Islet of Langerhans (tissue), 1 donor: ENCODE results near the gene FBL.
"Not testable (repeated sequence)": the region's sequence is repeated elsewhere in the genome, so short reads cannot be mapped to it uniquely, and the experiment has no call there.

Experiments
- FAIRE-seq: peaks from one replicate; lab custom pipeline; 2011; peaks lifted over from hg19 to GRCh38; lab: Jason Lieb, UNC

Gene FBL

DNA sequence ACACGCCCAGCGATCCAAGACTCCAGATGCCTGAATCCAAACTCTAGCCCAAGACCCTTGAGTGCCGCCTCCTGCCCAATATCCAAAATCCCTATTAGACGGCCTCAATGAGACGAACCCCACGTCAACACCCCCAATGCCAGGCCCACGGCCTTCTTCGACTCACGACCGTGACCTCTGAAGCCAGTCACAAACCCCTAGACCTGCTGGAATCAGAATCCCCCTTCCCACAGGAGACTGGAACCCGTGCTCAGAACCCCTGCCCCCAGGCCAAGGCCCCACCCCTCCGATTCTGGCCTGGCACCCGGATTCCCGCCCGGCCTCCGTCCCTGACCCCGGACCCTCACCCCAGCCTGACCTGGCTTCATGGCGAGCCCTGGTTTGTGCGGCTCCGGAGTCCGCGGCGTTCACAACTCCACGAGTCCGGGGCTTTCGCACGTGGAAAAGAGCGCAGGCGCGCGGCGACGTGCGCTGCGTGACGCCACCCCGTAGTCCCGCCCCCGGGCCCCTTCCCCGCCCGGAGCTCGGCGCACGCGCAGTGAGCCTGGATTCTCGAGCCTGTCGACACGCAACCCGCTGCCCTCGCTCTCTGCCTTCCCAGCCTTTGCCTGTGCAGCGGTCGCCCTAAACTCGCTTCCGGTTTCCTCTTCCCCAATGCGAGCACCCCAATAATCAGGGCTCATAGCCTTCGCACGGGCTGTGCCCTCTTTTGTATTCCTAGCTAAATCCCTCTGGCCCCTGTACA lies at the start of gene FBL:
FBL (minus strand) TSS at position 447 of the 745 bp plus-strand sequence; CDS start at position 368, 79 bp downstream.
- no peak for FAIRE-seq

DNA sequence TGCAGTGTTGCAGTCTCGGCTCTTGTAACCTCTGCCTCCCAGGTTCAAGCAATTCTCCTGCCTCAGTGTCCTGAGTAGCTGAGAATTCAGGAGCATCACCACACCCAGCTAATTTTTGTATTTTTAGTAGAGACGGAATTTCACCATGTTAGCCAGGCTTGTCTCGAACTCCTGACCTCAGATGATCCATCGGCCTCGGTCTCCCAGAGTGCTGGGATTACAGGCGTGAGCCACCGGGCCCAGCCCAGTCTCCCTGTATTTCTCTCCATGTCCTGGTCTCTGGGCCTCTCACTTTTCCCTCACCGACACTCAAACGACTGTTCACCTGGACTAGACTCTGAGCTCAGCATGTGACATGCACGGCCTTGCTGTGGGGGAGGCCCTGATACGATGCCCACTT lies 48.9 kb upstream of the FBL start:
- FAIRE-seq, result not testable (repeated sequence)

DNA sequence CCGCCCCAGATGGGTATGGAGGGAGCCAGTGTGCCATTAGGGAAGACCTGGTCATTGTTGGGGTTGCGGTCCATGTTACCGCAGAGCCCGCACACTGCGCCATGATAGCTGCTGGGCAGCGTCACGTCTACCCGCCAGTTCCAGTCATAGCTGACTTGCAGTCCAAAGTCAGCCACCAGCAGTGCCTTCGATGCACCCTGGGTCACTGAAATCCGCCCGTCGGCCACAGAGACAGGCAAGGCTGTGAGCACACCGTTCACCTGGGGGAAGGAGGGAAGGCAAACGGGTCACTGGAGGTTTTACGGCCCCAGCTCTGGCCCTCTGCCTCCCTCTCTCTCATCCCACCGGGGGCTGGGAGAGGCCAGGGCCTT lies 48.0 kb upstream of the FBL start:
- FAIRE-seq, result not testable (repeated sequence)

DNA sequence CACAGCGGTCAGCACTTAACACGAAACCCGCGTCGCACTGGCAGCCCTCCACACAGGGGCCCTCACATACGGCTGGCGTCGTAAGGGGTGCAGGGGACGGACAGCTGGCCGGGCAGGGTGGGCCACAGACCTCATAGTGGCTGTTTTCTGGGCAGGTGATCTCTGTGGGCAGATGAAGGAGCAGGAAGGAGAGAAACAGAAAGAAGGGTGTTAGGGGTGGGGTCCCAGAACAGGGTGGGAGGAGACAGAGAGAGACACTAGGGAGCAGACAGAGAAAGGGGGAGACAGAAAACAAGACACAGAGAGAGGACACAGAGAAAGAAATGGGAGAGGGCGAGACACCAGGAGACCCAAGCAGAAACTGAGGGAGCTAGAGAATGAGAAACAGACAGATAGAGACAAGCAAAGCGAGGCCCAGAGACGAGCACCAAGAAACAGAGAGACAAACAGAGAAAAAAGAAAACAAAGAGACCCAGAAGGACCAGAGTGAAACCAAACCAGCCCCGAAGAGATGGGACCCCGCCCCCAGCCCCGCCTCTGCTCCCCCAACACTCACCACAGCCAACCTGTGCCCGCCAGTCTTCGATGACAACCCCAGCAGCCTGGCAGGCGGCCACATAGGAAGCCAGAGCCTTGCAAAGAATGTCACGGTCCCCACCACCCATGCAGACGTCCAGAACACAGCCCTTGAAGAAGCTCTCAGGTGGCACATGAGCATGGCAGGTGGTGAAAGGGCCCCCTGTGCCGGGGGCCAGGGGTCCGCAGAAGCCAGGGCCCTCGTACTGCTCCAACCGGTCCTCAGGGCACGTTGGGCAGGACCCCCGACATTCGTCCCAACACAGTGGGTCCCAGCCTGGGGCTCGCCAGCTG lies 47.4 kb upstream of the FBL start:
- FAIRE-seq, result not testable (repeated sequence)

DNA sequence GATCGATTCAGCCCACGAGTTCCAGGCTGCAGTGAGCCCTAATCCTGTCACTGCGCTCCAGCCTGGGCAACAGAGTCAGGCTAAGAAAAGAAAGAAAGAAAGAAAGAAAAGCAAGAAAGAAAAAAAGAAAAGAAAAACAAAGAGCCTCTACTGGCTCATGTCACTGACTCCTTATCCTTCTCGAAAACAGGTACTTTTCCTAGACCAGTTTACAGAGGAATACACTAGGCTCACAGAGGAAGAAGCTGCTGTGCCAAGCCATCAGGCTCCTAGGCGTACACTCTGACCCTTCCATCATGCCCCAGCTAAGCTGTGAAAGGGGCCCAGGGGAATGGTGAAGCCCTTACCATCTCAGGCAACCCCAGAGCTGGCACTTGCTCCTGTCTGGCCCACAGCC lies 46.3 kb upstream of the FBL start:
- FAIRE-seq, result not testable (repeated sequence)

DNA sequence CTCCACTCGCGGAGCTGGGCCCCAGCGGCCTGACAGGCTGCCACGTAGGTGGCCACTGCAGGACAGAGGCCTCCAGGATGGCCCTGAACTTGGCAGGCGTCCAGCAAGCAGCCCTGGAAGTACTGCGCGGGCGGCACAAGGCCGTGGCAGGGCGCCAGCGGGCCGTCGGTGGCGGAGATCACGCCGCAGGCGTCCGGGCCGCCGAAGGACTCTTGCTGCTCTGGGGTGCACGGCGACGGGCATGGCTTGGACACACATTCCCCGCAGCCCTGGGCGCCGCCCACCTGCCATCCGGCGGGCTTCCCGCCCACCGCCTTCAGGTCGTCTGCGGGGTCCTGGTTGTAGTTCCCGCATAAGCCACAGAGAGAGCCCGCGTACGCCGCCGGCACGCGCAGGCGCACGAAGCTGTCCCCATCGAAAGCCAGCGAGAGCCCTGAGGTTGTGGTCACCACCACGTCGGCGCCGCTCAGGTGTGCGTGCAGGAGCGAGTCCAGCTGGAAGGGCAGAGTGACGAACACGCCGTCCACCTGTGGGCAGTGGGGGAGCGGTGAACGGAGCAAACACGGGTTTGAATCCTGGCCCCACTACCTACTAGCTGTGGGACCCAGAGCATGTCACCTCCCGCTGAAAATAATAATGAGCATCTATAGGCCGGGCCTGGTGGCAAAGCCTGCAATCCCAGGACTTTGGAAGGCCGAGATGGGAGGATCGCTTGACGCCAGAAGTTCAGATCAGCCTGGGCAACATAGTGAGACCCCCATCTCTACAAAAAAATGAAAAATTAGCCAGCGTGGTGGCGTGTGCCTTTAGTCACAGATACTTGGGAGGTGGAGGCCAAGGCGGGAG lies 45.7 kb upstream of the FBL start:
- FAIRE-seq, result not testable (repeated sequence)

DNA sequence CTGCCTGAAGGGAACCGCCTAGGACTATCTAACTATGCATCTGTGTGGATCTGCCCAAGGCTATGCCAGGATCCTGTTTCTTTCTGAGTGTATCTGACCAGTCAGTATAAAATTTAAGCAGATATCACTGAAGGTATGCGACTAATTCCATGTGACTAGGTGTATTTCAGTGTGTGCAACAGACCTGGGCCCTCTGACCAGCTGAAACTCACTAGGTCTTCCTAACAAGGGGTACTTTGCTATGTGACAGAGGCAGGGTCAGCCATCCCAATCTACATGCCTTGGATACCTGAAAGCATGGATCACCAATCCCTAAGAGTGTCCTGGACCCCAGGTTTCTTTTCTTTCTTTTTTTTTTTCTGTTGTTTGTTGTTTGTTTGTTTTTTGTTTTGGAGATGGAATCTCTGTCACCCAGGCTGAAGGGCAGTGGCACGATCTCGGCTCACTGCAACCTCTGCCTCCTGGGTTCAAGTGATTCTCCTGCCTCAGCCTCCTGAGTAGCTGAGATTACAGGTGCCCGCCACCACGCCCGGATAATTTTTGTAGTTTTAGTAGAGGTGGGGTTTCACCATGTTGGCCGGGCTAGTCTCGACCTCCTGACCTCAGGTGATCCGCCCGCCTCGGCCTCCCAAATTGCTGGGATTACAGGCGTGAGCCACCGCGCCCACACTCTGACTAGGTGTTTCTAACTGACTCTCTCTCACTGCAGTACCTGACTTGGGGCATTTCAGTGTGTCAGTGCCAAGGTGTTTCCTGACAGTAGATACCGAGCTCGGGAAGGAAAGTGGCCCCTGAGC lies 44.8 kb upstream of the FBL start:
- no peak for FAIRE-seq

DNA sequence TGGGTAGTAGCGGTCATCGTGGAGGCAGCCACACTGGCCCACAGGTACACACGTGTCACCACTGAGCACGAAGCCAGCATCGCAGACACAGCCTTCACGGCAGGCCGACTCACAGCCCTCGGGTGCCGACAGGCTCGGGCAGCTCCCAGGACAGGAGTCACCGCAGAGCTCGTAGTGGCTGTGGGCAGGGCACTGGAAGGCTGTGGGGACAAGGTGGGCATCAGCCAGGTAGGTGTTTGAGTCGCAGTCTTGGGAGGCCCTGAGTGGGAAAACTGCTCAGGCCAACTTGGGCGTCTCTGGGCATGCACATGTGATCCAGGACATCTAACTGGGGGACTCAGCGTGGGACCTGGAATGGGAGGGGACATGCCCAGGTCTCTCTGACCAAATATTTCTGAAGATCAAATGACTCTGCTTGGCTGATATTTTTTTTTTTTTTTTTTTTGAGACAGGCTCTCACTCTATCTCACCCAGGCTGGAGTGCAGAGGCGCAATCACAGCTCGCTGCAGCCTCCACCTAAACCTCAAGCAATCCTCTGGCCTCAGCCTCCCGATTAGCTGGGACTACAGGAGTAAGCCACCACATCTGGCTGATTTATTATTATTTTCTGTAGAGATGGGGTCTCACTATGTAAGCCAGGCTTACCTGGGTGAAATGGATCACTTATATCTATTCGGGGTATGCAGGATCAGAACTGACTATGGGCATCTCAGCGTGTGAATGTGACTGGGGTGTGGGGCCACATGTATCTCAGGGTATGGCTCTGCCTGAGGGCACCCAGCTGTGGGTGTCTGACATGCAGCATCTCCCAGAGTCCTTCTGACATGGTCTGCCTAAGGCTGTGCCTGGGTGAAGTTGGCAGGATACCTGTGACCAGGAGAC lies 43.9 kb upstream of the FBL start:
- FAIRE-seq, result not testable (repeated sequence)

DNA sequence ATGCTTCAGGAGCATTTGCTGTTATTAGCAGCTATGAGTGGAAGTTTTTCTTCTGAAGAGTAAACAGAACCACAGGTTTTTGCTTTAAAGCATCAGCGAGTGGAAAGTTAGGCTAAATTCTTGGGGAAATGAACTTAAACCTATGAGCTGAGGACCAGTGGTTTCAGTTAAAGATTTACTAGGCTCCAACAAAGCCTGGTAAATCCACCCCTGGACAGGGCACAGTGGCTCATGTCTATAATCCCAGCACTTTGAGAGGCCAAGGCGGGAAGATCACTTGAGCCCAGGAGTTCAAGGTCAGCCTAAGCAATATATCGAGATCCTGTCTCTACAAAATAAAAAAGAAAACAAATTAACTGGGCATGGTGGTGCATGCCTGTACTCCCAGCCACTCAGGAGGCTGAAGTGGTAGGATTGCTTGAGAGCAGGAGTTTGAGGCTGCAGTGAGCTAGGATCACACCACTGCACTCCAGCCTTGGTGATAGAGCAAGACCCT lies 41.3 kb upstream of the FBL start:
- FAIRE-seq, result not testable (repeated sequence)

DNA sequence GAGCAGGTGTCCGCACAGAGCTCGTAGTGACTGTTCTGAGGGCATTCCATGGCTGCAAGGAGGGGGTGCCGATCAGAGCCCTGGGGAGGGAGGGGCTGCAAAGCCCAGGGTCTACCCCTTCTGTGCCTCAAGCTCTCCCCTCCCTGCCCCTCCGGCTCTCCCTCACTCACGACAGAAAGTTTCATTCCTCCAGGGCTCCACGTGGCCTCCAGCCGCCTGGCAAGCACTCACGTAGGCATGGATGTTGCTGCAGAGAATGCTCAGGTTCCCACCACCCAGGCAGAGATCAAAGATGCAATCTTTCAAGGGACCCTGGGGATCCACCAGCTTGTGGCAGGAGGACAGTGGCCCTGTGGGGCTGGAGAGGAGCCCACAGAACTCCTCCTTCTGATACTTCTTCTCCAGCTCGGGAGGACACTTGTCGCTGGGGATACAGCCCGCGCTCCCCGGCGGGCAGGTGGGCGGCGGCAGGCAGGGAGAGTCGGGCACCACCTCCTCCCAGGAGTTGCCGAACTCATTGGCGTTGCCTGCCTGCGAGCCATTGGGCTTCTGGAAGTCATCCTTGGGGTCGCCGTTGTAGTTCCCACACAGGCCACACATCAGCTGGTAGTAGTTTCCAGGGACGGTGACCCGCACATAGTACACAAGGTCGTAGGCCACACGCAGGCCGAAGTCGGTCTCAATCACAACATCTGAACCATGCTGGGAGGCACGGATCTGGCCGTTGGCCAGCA lies 39.8 kb upstream of the FBL start:
- FAIRE-seq, result not testable (repeated sequence)

DNA sequence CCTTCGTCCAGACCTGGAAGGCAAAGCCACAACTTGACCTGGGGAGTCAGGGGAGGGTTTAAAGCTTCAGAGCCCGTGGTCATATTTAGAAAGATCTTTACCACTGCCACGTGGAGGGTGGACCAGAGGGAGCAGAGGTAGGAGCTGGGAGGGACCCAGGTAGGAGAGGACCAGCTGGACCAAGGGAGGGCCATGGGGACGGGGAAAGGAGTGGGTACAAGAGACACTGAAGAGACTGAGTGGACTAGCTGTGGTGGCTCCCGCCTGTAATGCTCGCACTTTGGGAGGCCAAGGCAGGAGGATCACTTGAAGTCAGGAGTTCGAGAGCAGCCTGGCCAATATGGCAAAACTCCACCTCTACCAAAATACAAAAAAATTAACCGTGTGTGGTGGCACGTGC lies 38.5 kb upstream of the FBL start:
- FAIRE-seq, result not testable (repeated sequence)

DNA sequence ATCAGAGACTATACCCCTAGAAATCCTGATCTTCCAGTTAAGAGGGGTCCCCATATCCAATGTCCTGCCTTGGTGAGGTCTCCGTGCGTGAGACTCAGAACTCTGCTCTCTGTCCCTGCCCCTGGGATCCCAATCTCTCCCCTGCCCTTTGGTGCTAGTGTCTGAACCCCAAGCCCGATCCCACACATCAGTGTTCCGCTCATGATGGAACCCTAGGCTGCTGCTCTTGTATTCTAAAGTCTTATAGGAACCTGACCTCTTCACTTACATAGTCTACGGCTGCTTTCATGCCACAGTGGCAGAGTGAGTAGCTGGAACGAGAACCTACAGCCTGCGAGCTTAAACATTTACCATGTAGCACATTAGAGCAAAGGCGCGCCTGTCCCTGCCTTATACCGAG lies 36.5 kb upstream of the FBL start:
- FAIRE-seq, result not testable (repeated sequence)

DNA sequence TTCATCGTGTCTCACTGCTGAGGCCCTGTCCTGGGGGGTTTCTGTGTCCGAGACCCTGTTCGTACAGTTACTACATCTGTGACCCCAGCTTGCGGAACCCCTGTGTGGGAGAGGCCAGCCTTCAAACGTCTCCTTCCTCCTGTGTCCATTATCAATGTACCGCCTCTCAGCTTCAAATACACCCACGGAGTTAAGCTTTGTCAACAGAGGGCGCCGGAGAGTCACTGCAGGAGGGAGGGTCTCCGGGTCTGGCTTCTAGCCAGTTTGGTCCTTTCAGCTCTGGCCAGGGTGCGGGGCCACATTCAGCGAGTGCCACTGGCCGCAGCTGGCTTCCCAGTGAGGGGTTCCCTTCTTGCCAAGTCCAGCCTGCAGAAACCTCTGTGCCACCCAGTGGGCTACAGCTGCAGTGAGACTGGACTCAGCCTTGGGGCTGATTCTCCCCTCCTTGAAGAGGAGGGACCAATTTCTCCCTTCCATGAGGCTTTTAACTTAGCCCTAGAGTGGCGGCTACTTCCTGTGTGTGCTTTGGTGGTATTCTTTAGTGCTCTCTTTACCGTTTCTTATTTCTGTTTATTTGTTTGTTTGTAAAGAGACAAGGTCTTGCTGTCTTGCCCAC lies 35.4 kb upstream of the FBL start:
- not testable (repeated sequence) for FAIRE-seq

DNA sequence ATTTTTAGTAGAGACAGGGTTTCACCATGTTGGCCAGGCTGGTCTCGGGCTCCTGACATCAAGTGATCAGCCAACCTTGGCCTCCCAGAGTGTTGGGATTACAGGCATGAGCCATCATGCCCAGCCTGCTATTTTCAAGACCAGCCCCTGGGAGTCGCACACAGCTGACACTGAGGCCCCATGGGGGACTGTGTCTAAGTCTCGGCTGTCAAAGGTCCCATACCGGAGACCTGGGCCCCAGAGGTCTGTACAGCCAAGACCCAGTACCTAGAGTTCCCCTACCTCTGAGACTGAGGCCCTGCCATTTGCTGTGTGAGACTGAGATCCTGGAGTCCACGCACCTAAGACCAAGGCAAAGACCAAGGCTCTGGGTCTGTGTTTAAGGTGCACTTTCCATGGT lies 34.1 kb upstream of the FBL start:
- FAIRE-seq, result not testable (repeated sequence)

DNA sequence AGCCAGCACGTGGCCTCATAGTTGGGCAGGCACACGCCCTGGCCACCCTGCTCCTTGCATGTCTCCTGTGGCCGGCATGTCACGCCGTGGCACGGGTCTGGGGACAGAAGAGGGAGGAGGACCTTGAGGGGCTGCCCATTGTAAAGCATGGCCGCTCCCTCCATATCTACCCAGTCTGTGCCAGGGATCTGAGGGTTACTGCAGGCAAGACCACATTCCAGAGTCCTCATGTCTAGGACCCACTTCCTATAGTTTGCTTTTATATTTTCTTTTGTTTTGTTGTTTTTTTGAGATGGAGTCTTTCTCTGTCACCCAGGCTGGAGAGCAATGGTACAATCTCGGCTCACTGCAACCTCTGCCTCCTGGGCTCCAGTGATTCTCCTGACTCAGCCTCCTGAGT lies 33.6 kb upstream of the FBL start:
- not testable (repeated sequence) for FAIRE-seq

DNA sequence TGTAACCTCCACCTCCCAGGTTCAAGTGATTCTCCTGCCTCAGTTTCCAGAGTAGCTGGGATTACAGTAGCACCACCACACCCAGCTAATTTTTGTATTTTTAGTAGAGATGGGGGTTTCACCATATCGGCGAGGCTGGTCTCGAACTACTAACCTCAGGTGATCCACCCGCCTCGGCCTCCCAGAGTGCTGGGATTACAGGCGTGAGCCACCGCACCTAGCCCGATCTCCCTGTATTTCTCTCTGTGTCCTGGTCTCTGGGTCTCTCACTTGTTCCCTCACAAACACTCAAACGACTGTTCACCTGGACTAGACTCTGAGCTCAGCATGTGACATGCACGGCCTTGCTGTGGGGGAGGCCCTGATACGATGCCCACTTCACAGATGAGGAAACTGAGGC lies 32.7 kb upstream of the FBL start:
- not testable (repeated sequence) for FAIRE-seq

DNA sequence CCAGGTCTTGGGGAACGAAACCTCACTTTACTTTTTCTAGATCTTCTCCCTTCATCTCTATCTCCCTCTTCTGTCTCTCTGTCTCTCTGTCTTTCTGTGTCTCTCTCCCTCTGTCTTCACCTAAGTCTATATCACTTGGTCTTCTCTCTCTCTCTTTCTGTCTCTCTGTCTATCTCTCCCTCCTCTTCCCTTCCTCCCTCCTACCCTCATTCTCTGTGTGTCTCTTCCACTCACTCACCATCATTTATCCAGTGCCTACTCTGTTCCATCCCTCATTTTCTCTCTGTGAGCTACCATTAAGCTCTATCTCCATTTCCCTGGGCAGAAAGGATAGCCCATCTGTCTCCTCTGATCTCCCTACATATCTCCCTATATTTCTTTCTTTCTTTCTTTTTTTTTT lies 32.2 kb upstream of the FBL start:
- no peak for FAIRE-seq

DNA sequence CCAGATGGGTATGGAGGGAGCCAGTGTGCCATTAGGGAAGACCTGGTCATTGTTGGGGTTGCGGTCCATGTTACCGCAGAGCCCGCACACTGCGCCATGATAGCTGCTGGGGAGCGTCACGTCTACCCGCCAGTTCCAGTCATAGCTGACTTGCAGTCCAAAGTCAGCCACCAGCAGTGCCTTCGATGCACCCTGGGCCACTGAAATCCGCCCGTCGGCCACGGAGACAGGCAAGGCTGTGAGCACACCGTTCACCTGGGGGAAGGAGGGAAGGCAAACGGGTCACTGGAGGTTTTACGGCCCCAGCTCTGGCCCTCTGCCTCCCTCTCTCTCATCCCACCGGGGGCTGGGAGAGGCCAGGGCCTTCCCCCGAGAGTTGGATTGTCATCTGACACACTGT lies 31.8 kb upstream of the FBL start:
- not testable (repeated sequence) for FAIRE-seq

DNA sequence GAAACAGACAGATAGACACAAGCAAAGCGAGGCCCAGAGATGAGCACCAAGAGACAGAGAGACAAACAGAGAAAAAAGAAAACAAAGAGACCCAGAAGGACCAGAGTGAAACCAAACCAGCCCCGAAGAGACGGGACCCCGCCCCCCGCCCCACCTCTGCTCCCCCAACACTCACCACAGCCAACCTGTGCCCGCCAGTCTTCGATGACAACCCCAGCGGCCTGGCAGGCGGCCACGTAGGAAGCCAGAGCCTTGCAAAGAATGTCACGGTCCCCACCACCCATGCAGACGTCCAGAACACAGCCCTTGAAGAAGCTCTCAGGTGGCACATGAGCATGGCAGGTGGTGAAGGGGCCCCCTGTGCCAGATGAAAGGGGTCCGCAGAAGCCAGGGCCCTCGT lies 31.3 kb upstream of the FBL start:
- FAIRE-seq, result not testable (repeated sequence)
